Adipocyte (in vitro differentiated cells): Measurements from ENCODE around the gene INTS1.

ENCODE experiments used
- DNase-seq: peaks from one replicate; pipeline ENCODE4 v3.0.0-alpha.2; 2015; ENCODE audit warnings: low read depth
- H3K27me3 ChIP-seq: replicated peaks from 2 replicates; pipeline ENCODE4 v1.7.0; 2013; ENCODE audit warnings: mild to moderate bottlenecking, low read length, moderate library complexity; ENCODE audit not compliant: control insufficient read depth, insufficient read depth
- H3K36me3 ChIP-seq: 2 replicates; pipeline ENCODE4 v1.7.0; 2013; ENCODE audit warnings: low read length, mild to moderate bottlenecking, moderate library complexity; ENCODE audit not compliant: control insufficient read depth, insufficient read depth, severe bottlenecking
- H3K4me1 ChIP-seq: 2 replicates; pipeline ENCODE4 v1.7.0; 2013; ENCODE audit warnings: mild to moderate bottlenecking, low read length, moderate library complexity; ENCODE audit not compliant: control insufficient read depth, insufficient read depth
- H3K4me3 ChIP-seq: 2 replicates; pipeline ENCODE4 v1.7.0; 2013; ENCODE audit warnings: mild to moderate bottlenecking, low read length, moderate library complexity
- H3K9ac ChIP-seq: 2 replicates; pipeline ENCODE4 v1.7.0; 2013; ENCODE audit warnings: mild to moderate bottlenecking, low read length, moderate library complexity
- H3K9me3 ChIP-seq: 2 replicates; pipeline ENCODE4 v1.7.0; 2013; ENCODE audit warnings: mild to moderate bottlenecking, low read length, moderate library complexity; ENCODE audit not compliant: control insufficient read depth

The INTS1 gene

DNA sequence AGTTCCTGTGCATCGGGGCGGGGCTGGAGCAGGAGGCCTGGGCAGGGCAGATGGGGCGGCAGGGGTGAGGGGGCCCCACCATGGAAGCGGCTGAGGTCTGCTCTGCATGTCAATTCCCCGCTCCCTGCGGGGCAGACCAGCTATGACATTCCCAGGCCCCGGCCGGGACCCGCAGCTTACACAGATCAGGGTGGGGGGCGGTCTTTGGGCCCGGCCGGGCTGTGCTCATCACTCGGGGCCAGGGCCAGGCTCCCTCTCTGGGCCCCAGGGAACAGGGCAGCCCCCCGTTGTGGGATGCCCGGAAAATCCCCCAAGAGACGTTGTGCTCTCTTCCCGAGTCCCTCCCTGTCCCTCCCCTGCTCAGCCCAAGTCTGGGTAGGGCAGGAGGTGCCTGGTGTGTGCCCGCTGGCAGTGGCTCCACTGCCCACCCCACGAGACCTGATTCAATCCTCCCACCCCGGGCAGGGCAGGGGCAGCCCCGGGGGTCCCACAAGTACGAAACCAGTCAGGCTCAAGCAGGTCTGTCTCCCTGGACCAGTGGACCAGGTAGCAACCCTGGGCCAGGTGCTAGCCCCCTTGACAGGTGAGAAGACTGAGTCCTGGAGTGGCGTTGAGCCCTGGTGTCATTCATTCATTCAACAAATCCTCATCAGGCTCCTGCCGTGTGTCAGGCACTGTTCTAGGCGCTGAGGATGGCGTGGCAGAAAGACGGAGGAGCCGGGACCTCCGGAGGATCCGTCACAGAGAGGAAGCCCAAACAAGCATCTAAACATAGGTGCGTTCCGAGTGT lies 73.9 kb downstream of the INTS1 start:
- DNase-seq: no peak
- Histone ChIP-seq H3K27me3 (peaks cover 4% of the 10 kb centered on the region), H3K4me1 (peaks cover 6% of the 10 kb centered on the region)

DNA sequence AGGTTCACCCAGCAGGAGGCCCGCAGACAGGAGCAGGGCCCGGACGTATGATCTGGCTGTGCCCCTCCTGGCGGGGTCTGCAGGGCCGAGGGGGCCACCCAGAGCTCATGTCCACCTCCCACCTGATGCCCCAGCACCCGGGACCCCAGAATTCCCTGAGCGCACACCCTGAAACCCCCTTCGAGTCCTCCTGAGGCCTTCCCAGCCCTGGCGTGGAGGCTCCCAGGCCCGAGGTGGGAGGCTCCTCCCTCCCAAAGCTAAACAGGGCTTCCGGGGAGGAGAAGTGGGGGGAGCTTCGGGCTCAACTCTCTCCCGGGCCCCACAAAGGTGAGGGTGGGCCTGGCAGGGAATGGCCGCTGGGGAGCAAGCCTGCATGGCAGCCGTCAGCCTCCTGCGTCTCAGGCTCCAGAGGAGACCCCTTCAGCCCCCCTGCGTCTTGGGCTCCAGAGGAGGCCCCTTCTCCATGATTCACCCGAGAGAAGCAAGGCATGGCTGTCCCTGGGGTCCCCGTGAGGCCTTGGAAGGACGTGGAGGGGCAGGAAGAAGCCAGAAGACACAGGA lies 75.2 kb downstream of the INTS1 start:
- Histone ChIP-seq H3K4me3 (no peak overlapping the region), H3K9ac (peak overlapping the region; percentile 39), H3K36me3 (no peaks in the 10 kb centered on the region), H3K9me3 (no peaks in the 10 kb centered on the region), H3K27me3 (peaks cover 9% of the 10 kb centered on the region), H3K4me1 (peaks cover 6% of the 10 kb centered on the region)
- DNase-seq: no peak

More for the DNA sequence above, 73.9 kb downstream of the INTS1 start:
- Histone ChIP-seq H3K4me3 (no peak overlapping the region), H3K36me3 (no peaks in the 10 kb centered on the region), H3K9ac (no peak overlapping the region), H3K9me3 (no peaks in the 10 kb centered on the region)

DNA sequence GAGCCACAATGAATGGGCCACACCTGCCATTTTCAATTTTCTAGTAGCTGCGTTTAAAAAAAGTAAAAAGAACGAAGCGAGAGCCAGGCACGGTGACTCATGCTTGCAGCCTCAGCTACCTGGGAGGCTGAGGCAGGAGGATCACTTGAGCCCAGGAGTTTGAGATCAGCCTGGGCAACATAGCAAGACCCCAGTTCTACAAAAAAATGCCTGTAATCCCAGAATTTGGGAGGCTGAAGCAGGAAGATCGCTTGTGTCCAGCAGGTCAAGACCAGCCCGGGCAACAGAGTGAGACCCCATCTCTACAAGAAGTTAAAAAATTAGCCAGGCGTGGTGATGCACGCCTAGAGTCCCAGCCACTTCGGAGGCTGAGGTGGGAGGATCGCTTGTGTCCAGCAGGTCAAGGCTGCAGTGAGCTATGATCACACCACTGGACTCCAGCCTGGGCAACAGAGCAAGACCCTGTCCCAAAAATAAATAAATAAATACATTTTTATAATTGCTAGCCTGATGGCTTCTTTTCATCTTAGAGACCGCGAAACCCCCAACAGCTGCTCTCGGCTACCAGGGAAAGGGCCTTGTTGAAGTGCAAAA lies 77.0 kb downstream of the INTS1 start:
- H3K9ac ChIP-seq: no peak overlapping the region
- no peak for DNase-seq
- no peaks in the 10 kb centered on the region for H3K36me3 ChIP-seq
- no peak overlapping the region for H3K4me3 ChIP-seq
- peaks cover 15% of the 10 kb centered on the region for H3K27me3 ChIP-seq
- H3K9me3 ChIP-seq: no peaks in the 10 kb centered on the region
- H3K4me1 ChIP-seq: peaks cover 6% of the 10 kb centered on the region

DNA sequence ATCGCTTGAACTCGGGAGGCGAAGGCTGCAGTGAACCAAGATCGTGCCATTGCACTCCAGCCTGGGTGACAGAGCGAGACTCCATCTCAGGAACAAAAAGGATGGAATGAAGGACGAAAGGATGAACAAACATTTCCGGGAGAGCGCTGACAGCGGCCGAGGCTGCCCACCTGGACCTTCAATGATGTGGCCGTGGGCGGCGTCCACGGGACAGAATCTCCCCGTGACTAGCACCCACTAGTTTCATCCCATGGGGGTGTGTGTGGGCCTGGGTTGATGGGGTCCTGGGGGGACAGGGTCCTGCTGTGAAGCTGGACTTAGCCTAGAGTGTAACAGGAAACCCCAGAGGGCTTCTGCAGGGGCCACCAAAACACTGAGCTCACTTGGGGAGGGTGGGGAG lies 77.7 kb downstream of the INTS1 start:
- no peak overlapping the region for H3K4me3 ChIP-seq
- no peak for DNase-seq
- no peak overlapping the region for H3K9ac ChIP-seq
- H3K27me3 ChIP-seq: peaks cover 17% of the 10 kb centered on the region
- H3K4me1 ChIP-seq: peaks cover 6% of the 10 kb centered on the region
- no peaks in the 10 kb centered on the region for H3K9me3 ChIP-seq
- no peaks in the 10 kb centered on the region for H3K36me3 ChIP-seq

DNA sequence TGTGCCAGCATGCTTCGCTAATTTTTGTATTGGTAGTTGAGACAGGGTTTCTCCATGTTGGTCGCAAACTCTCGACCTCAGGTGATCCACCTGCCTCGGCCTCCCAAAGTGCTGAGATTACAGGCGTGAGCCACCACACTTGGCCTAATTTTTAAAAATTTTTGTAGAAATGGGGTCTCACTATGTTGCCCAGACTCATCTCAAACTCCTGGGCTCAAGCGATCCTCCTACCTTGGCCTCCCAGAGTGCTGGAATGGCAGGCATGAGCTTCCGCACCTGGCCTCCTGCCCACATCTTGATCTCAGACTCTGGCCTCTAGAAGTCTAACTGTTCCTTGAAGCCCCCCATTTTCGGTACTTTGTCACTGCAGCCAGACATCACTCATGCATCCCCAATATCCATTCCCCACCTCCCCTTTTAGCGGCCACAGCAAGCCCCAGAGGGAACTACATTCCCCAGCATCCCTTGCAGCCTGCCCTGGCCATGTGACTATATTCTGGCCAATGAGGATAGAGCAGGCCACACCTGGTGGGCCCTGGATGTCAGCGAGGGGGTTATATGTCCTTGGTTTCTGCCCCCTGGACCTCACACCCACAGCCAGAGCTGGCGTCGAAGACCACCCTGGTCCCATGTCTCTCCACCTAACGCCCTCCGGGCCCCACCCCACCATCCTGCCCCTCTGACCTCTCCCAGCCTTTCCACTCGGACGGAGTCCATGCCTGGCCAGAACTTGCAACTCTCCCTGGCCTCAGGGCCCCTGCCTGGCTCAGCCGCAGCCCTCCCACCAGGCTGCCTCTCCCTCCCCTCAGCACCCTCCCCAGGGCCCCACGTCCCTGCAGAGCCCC lies 78.7 kb downstream of the INTS1 start:
- Histone ChIP-seq H3K4me3 (no peak overlapping the region), H3K27me3 (peaks cover 24% of the 10 kb centered on the region), H3K4me1 (peaks cover 6% of the 10 kb centered on the region), H3K36me3 (no peaks in the 10 kb centered on the region), H3K9me3 (no peaks in the 10 kb centered on the region), H3K9ac (no peak overlapping the region)
- DNase-seq: peak; percentile 15

DNA sequence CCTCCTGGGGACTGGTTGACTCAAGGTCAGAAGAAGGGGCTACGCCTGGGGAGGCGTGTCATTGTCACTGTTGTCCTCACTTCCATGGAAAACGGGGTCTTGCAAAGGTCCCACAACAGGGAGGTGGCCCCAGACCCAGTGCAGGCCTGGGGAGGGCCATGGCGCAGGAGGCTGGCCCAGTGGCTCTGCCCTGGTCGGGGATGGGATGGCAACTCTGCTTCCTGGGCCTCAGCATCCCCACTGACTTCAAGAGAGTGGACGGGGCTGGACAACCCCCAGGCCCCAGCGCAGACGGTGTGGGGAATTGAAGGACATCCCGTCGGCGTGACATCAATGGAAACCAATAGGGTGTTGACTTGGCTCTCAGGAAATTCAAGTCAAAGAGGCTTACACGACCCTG lies 80.1 kb downstream of the INTS1 start:
- H3K4me1 ChIP-seq: peaks cover 1% of the 10 kb centered on the region
- H3K36me3 ChIP-seq: no peaks in the 10 kb centered on the region
- peaks cover 28% of the 10 kb centered on the region for H3K27me3 ChIP-seq
- no peaks in the 10 kb centered on the region for H3K9me3 ChIP-seq
- no peak overlapping the region for H3K4me3 ChIP-seq
- no peak for DNase-seq
- H3K9ac ChIP-seq: no peak overlapping the region

DNA sequence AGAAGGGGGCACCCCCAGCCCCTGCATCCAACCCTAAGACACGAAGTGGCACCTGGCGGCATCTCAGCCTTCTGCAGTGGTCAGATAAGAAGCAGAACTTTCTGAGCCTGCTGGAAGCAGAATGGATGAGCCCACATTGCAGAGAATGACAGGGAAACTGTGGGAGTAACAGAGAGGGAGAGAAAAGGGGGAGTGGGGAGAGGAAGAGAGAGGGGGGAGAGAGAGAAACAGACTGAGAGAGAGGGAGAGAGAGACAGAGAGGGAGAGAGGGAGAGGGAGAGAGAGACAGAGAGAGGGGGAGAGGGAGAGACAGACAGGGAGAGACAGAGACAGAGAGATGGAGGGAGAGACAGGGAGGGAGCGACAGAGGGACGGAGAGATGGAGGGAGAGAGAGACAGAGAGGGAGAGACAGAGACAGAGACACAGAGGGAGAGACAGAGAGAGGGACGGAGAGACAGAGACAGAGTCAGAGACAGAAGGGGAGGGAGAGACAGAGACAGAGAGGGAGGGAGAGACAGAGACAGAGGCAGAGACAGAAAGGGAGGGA lies 80.9 kb downstream of the INTS1 start:
- peaks cover 29% of the 10 kb centered on the region for H3K27me3 ChIP-seq
- H3K9ac ChIP-seq: no peak overlapping the region
- no peaks in the 10 kb centered on the region for H3K4me1 ChIP-seq
- DNase-seq: no peak
- H3K9me3 ChIP-seq: no peaks in the 10 kb centered on the region
- H3K36me3 ChIP-seq: no peaks in the 10 kb centered on the region
- no peak overlapping the region for H3K4me3 ChIP-seq

DNA sequence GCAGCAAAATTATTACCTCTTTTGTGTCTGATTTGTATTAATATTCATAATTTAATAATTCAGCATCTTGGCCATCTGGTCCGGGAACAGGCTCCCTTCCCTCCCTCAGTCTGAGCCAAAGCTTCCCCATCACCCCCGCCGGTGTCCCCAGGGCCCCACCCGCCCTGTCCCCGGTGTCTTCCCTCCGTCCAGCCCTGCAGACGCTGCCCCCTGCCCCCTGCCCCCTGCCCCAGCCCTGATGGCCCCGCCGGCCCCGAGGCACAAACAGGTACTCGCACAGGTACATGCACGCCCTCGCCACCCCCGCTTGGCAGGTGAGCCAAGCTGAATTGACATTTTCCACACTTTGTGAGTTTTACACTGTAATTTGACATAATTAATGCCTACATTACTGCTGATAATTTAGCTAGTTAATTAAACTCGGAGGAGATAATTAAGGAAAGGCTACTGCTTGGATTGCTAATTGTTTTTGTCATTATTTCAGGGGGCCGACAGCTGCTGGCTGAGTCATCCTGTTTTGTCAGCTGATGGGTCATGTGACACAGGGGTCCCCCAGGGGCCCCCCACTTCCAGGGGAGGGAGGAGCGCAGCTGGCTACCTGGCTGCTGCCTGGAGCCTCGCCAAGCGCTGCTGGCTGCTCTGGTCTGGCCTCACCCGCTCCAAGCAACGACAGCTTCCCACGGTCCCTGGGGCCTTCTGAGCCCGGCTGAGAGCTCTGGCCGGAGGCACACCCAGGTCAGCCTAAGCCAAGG lies 81.5 kb downstream of the INTS1 start:
- DNase-seq: peak; percentile 14
- Histone ChIP-seq H3K36me3 (no peaks in the 10 kb centered on the region), H3K9me3 (no peaks in the 10 kb centered on the region), H3K27me3 (peaks cover 29% of the 10 kb centered on the region), H3K4me1 (no peaks in the 10 kb centered on the region), H3K4me3 (no peak overlapping the region), H3K9ac (no peak overlapping the region)

DNA sequence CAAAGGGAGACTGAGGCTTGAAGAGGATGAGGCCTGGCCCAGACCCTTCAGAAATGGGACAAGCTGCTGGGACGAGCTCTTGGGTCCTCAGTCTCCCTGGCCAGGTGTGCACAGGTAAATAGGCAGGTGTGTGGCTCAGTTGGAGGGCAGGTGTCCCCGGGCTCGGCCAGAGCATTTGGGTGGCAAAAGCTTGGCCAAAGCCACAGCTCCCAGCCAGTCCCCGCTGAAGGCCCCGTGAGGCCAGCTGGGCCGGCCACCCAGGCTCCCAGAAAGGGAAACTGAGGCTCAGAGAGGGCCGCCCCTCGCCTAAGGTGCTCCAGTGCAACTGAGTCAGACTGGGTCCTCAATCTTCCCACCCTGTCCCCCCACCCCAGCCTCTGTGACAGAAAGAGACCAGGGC lies 82.2 kb downstream of the INTS1 start:
- H3K9ac ChIP-seq: no peak overlapping the region
- H3K27me3 ChIP-seq: peaks cover 35% of the 10 kb centered on the region
- H3K4me1 ChIP-seq: no peaks in the 10 kb centered on the region
- H3K9me3 ChIP-seq: no peaks in the 10 kb centered on the region
- no peak overlapping the region for H3K4me3 ChIP-seq
- H3K36me3 ChIP-seq: no peaks in the 10 kb centered on the region
- no peak for DNase-seq

DNA sequence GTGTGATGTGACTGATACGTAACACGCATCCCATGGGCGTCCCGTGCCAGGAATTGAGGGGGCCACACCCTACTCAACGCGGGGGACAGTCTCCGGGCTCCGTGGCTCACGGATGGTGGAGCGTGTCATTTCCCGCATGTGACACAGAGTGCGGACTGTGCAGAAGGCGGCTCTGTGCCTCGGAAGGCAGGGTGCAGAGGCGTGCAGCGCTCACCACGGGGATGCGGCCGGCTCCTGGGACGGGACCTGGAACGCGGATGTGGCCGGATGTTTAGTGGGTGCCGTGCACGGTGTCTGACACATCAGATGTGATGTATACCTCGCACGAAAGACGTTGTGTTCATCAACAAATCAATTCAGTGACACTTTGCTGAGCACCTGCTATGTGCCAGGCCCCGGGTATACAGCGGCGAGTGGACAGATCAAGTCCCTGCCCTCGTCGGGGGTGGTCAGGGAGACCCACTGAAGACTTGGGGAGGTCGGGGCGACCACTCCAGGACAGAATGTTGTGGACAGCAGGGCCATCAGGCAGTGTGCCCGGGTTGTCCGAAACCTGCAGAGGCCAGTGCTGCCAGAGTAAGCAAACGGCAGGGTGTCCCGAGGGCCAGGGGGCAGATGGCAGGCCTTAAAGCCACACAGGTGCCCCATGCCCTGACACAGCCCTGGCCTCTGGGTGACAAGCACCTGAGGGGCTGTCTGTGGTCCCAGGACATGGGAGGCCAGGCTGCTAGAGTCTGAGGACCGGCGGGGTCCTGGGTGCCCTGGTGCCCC lies 83.0 kb downstream of the INTS1 start:
- H3K9ac ChIP-seq: no peak overlapping the region

More for the DNA sequence above, 83.0 kb downstream of the INTS1 start:
- Histone ChIP-seq H3K4me3 (no peak overlapping the region), H3K27me3 (peaks cover 41% of the 10 kb centered on the region), H3K9me3 (no peaks in the 10 kb centered on the region), H3K36me3 (no peaks in the 10 kb centered on the region), H3K4me1 (no peaks in the 10 kb centered on the region)
- no peak for DNase-seq
